ENCODE measurements around the gene GOLGA2. TPM values are rescaled to one million over a fixed set of nuclear protein-coding genes. Genes with fewer than 3 reads are reported as not detected.

The GOLGA2 gene
- total and polyA plus RNA-seq, 2 of the 13 experiments (the other 11 are each of a cell fraction or from before 2014, with no cell fraction given) = 45.3 to 45.8 TPM

- TF ChIP-seq LBX2 (CRISPR knock-in tag; IDR thresholded peaks at IDR 0.05; ENCODE audit: borderline replicate concordance) = no peak
- TF ChIP-seq ZNF142 (CRISPR knock-in tag; IDR thresholded peaks at IDR 0.05) = peak; percentile 20; the same call in 1 of the 2 replicates
- no peak for TF ChIP-seq MAFK (conservative IDR thresholded peaks at IDR 0.05 in 1 of 2, IDR thresholded peaks at IDR 0.05 in 1 of 2; ENCODE audit: low read length in 2 of 2)
- no peak for TF ChIP-seq BRCA1 (CRISPR knock-in tag; IDR thresholded peaks at IDR 0.05)
- no peak for TF ChIP-seq MIER2 (CRISPR knock-in tag; IDR thresholded peaks at IDR 0.05)
- TF ChIP-seq ZNF572 (CRISPR knock-in tag; IDR thresholded peaks at IDR 0.05) = no peak
- no peak for TF ChIP-seq KDM4B (CRISPR knock-in tag; IDR thresholded peaks at IDR 0.05)
- TF ChIP-seq BCLAF1 (IDR thresholded peaks at IDR 0.05) = no peak
- no peak for TF ChIP-seq ATF5 (CRISPR knock-in tag; IDR thresholded peaks at IDR 0.05; ENCODE audit: low read depth)
- TF ChIP-seq HNRNPUL1 (IDR thresholded peaks at IDR 0.05; ENCODE audit: low read depth, low read length) = no peak
- TF ChIP-seq MEIS1 (CRISPR knock-in tag; IDR thresholded peaks at IDR 0.05; ENCODE audit: borderline replicate concordance) = no peak
- no peak for TF ChIP-seq KDM3A (CRISPR knock-in tag; IDR thresholded peaks at IDR 0.05; ENCODE audit: low read depth)
- no peak for TF ChIP-seq ZIK1 (CRISPR knock-in tag; IDR thresholded peaks at IDR 0.05; ENCODE audit: borderline replicate concordance, low read depth)
- TF ChIP-seq ESRRA (CRISPR knock-in tag; IDR thresholded peaks at IDR 0.05; ENCODE audit: low read depth) = no peak
- TF ChIP-seq ZNF138 (CRISPR knock-in tag; IDR thresholded peaks at IDR 0.05; ENCODE audit: low read depth) = no peak
- no peak for TF ChIP-seq ZNF652 (CRISPR knock-in tag; IDR thresholded peaks at IDR 0.05; ENCODE audit: borderline replicate concordance, low read depth)
- no peak for TF ChIP-seq MXD1 (CRISPR knock-in tag; IDR thresholded peaks at IDR 0.05)
These were observed 20.8 kb upstream of the GOLGA2 start (continued) for GRCh38 chr9:128296340-128297220.

Measured in HepG2 (cell line).